Measurements from ENCODE around the gene KHDRBS1.

GRCh38 chr1:32044234-32044633 lies 30.6 kb downstream of the KHDRBS1 start:
- no peak for TF ChIP-seq NFRKB (IDR thresholded peaks at IDR 0.05)
- no peak for TF ChIP-seq CTBP1 (IDR thresholded peaks at IDR 0.05; ENCODE audit: borderline replicate concordance)
- TF ChIP-seq SP1 (IDR thresholded peaks at IDR 0.05): no peak
- no peak for TF ChIP-seq LEF1 (IDR thresholded peaks at IDR 0.05; ENCODE audit: borderline replicate concordance)
- no peak for TF ChIP-seq FOXM1 (IDR thresholded peaks at IDR 0.05; ENCODE audit: borderline replicate concordance)
- no peak for TF ChIP-seq FOXK2 (IDR thresholded peaks at IDR 0.05)
- TF ChIP-seq SUZ12 (IDR thresholded peaks at IDR 0.05): no peak
- TF ChIP-seq PKNOX1 (IDR thresholded peaks at IDR 0.05): no peak
- TF ChIP-seq HDGF (IDR thresholded peaks at IDR 0.05; ENCODE audit: borderline replicate concordance): no peak
- TF ChIP-seq FOXA1 (IDR thresholded peaks at IDR 0.05): no peak
- no peak for TF ChIP-seq L3MBTL2 (conservative IDR thresholded peaks at IDR 0.05)
- no peak for TF ChIP-seq ZNF384 (IDR thresholded peaks at IDR 0.05)
- no peak for TF ChIP-seq ELF4 (IDR thresholded peaks at IDR 0.05)
